Fibroblast of peridontal ligament (primary cell): ENCODE data around the gene RASIP1.

Source experiments
- DNase-seq: peaks from one replicate; pipeline ENCODE4 v3.0.0-alpha.2; 2010; ENCODE audit errors: extremely low read depth

The RASIP1 gene

DNA sequence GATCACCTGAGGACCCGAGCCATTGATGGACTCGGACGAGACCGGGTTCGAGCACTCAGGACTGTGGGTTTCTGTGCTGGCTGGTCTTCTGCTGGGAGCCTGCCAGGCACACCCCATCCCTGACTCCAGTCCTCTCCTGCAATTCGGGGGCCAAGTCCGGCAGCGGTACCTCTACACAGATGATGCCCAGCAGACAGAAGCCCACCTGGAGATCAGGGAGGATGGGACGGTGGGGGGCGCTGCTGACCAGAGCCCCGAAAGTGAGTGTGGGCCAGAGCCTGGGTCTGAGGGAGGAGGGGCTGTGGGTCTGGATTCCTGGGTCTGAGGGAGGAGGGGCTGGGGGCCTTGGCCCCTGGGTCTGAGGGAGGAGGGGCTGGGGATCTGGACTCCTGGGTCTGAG, 15.8 kb upstream of the RASIP1 start:
- no peak for DNase-seq

DNA sequence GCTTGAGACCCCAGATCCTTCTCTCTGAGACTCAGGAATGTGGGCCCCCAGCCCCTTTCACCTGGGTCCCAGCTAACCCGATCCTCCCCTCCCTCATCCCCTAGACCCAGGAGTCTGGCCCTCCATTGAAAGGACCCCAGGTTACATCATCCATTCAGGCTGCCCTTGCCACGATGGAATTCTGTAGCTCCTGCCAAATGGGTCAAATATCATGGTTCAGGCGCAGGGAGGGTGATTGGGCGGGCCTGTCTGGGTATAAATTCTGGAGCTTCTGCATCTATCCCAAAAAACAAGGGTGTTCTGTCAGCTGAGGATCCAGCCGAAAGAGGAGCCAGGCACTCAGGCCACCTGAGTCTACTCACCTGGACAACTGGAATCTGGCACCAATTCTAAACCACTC, 15.4 kb upstream of the RASIP1 start:
- no peak for DNase-seq

DNA sequence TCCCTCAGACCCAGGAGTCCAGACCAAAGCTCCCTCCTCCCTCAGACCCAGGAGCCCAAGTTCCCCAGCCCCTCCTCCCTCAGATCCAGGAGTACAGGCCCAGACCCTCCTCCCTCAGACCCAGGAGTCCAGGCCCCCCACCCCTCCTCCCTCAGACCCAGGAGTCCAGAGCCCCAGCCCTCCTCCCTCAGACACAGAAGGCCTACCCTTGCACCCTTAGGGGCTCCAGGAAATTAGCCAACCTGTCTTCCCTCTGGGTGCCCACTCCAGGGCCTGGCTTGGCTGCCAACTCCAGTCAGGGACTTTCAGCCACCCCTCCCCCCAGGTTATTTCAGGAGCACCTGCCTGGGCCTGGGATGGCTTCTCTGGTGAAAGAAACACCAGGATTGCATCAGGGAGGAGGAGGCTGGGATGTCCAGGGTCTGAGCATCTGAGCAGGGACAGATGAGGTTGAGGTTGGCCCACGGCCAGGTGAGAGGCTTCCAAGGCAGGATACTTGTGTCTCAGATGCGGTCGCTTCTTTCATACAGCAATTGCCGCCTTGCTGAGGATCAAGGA, 14.8 kb upstream of the RASIP1 start, which contains the start of gene FGF21:
FGF21 (plus strand) TSS at position 441 of the 558 bp plus-strand sequence. CDS start 713 bp downstream, outside the sequence.
- no peak for DNase-seq

DNA sequence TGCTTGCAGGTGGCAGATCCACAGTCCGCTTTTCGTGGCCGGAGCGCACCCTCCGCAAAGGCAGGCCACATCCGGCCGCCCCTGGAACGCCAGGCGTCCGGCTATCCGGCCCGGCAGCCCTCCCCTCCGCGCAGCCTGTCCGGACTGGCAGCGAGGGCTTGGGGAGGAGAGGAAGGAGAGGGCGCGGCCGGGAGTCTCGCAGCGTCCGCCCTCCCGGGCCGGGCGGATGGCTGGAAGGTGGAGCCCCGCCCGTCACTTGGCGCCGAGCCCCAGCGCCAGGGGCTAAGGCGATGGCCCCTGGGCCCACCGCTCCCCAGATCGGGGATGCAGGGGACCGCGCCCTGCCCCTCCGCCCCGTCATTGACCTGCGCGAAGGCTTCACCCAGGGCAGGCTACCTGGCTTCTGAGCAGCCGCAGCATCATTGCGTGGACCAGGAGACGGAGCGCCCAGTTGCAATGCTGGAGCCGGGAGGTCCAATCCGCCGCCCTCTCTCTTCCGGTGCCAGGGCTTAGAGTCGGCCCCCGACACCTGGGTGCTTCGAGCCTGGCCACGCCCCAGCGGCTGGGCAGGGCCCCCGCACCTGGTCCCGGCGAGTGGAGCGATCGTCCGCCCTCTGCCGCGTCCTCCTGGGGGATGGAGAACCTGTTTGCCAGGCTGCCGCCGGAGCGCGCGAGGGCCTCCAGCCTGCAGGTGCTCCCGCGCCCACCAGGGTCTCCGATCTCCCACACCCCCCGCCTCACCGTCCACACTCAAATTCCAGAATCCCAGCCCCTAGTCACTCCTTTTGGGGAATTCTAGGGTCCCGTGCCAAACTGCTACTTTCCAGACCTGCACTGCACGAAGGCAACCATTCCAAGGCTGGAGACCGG, 12.3 kb upstream of the RASIP1 start, which contains the start of gene FUT1:
FUT1 (minus strand) TSS at position 146 of the 870 bp plus-strand sequence. CDS start 1,360 bp downstream, outside the sequence.
- no peak for DNase-seq

DNA sequence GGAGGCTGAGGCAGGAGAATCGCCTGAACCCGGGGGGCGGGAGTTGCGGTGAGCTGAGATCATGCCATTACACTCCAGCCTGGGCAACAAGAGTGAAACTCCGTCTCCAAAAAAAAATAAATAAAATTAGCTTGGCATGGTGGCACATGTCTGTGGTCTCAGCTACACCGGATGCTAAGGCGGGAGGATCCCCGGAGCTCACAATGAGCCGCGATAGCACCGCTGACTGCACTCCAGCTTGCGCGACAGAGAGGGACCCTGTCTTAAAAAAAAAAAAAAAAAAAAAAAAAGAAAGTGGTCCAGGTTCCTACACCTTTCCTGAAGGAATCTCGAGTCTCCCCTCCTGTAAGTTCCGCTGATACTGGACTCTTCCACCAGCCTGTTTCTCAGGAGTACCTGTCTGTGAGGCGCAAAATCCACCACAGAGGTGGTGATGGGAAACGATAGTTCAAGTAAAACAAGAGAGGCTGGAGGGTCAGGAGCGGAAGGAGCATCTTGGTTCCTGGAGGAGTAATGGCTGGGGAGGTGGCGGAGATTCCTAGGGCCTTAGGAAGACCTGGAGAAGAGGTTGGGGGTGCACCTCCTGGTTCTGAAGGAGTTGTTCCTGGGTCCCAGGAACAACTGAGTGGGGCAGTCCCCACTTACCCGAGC, 11.6 kb upstream of the RASIP1 start:
- DNase-seq = no peak

DNA sequence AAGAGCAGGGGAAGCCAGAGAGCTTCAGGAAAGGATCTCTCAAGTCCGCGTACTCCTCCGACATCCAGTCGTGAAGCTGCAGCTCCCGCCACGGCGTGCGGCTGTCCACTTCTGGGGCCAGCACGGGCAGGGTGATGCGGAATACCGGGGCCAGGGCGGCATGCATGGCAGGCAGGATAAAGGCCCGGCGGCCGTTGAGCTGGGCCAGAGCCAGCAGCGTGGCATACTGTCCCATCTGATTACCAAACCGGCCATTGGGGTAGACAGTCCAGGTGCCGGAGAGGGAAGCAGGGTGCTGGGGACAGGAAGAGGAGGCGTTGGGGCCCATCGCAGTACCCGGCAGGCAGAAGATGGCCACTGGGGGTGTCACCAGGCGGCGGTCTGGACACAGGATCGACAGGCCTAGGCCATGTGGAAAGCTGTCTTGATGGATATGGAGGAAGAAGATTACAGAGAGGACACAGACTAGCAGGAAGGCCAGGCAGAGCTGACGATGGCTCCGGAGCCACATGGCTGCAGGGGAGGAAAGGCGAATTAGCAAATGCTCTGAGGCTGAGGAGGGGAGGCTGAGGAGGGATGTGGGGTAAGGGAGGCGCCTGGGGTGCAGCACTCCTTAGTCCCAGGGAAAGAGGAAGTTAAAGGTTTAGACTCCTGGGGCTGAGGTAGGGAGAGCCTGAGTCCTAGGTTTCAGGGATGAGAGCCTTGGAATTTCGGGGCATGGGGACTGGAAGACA, 10.5 kb upstream of the RASIP1 start:
- DNase-seq = no peak

DNA sequence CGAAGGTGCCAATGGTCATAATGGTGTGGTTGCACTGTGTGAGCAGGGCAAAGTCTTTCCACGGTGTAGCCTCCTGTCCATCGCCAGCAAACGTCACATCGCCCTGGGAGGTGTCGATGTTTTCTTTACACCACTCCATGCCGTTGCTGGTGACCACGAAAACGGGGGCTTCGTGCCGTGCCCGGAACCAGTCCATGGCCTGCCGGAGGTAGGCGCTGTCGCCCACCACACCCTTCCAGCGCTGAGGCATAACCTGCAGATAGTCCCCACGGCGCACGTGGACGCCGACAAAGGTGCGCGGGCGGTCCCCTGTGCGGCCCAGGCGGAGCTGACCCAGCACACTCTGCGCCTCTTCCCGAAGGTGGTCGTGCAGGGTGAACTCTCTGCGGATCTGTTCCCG, 9.9 kb upstream of the RASIP1 start:
- DNase-seq = no peak

DNA sequence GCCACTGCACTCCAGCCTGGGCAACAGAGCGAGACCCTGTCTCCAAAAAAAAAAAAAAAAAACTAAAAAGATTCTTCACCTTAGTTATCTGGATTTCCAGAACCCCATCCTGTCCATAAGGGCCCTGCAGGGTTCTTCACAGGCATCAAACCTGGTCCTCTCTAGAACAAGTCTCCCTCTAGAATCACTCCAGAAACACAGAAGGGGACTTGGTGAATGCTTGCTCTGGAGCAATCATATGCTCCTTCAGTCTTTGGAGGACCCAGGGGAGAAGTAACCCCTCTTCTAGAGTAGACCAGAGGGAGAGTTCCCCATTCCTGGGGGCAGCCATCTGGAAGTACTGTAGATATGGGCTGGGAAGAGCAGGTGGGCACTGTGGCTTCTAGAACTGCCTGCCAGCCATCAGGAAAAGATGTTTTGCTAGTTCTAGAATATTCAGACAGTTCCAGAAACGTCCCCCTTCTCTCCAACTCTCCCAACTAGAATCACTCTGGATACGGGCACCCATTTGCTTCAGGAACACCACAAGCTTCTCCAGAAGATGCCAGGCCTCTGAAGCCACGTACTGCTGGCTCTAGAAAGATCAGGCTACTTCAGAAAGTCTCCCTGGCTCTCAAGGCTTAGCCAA, 9.3 kb upstream of the RASIP1 start:
- DNase-seq = no peak

DNA sequence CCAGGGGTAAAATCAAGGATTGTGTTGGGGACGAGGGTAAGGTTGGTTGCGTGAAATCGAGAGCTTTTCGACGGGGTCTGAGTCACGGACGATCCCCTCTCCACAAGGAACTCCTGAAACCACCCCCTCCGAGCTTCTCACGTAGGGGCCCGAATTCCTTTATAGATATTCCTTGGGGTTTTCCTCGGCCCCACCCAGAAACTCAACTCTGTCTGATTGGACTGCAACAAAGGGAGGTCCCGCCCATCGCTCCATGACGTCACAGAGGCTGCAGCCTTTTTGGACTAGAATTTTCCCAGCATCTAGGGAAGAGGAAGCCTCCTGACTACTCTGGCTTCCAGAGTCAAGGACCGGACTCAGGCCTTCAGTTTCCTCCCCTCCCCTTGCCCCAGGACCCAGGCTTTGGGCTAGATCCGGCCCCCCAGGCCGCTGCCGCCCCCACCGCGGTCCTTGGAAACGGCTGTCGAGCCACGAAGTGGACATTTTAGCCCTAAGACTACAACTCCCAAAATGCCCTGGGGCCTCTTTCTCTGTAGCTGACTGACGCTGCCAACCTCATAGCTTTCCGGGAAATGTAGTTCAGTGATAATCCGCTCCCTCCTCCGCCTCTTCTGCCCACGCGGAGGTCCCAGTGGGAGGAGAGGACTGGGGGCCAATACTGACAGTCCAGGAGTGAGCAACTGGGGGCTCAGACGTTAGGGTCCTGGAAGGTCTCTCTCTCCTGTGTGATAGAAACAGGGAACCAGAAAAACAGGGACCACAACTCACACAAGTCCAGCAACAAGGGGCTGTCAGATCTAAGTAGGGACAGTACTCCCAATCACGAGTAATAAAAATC, 6.5 kb upstream of the RASIP1 start, which contains the start of gene IZUMO1:
IZUMO1 (minus strand) TSS at position 172 of the 838 bp plus-strand sequence. CDS start 1,050 bp downstream, outside the sequence.
- DNase-seq = peak; percentile 78

DNA sequence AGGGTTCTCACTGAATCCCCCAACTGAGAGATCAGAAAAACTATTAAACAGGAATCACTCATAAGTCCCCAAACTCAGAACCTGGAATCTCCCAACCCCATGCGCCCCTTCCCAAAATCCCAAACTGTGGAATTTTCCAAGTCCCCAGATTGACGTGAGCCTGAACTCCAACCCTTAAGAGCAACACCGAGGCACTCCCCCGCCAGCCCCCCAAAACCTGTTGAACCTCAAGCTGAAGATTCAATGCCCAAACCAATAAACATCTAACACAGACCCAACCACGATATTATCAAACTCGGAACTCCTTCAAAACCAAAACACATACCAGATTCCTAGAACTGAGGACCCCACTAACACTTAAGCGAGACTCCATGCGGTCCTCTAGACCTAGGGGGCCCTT, 5.7 kb upstream of the RASIP1 start:
- no peak for DNase-seq

DNA sequence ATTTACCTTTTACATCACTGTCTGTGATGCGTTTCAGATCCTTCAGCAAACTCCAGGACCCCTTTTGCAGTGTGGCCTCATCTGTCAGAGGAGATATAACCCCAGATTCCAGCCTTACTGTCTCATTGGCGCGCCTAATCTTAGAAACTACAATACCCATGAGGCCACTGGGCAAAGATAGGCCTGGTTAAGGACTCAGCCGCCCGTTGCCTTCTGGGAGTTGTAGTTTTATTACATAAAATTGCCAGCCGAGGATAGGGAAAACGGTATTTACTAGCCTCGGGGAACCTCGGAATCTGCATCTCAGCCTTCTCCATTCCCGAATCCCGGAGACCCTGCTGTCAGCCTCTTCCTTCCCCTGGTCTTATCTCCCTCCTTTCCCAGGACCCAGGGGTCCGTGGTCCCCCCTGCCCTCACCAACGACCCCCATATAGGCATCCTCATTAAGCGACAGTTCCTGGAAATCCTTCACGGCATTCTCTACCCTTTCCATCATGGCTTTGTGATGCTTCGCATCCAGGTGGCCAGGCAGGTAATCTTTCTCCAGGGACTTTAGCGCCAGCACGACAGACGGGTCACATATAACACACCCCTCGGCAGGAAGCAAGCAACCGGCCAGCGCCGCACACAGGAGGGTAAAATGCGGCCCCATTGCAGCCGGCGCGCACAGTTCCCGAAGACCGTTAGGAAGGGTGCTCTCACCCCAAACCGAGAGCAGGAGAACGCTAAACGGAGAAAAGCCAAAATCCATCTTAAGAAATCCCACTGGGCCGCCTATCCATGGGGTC, 5.0 kb upstream of the RASIP1 start:
- peak; percentile 30 for DNase-seq

DNA sequence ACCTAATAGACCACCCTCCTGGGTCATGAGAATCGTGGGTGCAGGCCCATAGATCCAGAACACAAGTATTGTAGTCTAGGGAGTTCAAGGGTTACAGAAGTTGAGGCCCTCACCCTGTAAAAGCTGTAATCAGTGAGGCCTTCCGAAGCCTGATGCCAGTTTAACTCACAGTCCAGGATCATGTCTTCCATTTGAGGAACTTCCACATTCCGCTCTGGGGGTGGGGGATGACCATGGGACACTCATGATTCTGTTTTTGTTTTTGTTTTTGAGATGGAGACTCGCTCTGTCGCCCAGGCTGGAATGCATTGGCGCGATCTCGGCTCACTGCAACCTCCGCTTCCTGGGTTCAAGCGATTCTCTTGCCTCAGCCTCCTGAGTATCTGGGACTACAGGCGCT, 1.7 kb upstream of the RASIP1 start:
- DNase-seq = no peak

DNA sequence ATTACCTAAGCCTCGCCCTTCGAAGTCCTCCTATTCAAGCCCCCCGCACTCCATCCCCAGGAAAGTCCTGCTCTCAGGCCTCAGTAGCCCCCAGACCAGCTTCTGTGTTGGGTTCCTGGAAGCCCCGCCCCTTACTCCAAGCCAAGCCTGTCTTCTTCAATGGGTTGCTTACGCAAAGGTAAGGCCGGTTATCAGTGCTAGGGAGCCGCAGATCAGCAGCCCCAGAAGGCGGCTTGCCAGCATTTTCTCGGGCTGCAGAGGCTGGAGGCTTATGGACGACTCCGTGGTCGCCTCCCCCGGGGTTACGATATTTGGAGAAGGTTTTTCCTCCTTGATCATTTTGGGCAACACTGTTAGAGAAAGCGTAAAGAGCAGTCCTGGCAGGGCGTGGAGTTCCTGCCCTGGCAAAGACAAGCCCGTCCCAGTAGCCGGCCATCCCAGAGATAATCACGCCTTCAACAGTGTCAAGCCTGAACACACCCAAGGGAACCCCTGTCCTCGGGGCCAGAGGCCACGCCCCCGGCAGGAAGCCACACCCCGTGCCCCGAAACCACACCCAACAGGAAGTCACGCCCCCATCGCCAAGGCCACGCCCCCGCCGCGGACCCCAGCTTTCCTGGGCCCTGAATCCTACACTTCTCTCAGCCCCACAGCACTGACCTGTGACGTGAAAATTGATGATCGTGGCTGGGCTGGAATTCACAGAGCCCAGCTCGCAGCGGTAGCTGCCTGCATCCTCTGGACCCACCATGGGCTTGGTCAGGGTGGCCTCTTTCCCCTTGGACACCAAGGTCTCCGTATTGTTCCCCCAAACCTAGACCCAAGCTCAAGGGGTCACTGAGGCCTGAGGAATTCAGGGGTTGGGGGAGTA, 954 bp upstream of the RASIP1 start:
- no peak for DNase-seq

DNA sequence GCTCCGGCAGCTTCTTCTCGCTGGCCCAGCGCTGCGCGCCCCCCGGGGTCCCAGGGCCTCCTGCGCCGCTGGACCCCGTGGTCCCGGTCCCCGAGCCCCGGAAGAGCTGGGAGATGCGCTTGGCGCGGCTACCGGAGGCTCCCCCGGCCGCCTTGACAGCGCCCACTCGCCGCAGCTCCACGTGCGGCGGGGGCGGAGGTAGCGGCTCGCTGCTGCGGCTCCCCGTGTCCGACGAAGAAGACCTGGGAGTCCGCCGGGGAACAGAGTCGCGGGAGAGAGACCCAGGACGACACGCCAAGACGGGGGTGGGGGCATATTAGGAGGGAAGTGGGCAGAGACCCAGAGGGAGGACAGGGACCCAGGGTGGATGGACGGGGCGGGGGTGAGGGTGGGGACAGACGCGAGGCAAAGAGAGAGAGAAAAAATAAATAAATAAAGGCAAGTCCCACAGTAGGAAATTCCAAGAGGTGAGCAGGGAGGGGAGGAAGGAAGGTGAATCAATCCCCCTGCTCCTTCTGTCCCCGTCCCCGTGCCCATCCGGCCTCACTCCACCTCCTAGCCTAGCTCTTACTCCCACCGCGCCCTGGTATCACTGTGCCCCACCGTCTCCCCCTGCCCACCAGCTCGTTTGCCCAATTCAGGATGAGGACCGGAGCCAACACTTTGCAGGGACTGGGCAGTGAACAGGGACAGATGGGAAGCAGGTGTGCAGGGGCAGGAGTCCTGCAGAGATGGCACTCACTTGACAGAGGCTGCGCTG, 826 bp downstream of the RASIP1 start:
- no peak for DNase-seq

DNA sequence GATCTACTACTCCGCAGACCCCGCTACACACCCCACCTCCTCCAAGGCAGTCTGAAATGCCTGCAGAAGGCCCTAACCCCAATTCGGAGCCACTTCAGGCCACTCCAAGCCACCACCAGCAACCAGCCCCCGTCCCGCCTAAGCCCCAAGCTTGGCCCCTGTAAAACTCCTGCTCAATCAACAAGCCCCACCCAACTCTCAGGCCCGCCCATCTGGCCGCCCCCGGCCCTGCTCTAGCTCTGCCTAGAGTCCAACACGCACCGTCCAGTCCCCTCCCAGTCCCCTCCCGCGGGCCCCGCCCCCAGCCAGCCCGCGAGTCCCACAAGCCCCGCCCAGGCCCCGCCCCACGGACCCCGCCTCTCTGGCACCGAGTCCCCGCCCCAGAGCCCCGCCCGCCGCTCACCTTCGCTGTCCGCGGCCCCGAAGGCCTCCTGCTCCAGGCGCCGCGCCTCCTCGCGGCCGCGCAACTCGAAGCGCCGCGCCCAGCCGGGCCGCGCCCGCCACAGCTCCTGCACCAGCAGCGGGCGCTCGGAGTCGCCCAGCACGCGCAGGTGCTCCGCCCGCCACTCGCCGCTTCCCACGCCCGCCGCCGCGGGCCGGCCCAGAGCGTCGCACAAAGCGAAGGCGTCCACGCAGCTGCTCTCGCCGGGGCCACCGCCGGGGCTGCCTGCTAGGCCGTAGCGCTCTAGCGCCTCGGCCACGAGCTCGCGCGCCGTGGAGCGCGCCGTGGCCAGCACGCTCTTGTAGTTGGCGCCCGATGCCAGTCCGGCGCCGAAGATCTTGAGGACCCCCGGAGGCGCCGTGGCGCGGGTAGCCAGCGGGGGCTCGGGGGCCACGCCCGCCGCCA, 1.6 kb downstream of the RASIP1 start:
- peak; percentile 18 for DNase-seq

DNA sequence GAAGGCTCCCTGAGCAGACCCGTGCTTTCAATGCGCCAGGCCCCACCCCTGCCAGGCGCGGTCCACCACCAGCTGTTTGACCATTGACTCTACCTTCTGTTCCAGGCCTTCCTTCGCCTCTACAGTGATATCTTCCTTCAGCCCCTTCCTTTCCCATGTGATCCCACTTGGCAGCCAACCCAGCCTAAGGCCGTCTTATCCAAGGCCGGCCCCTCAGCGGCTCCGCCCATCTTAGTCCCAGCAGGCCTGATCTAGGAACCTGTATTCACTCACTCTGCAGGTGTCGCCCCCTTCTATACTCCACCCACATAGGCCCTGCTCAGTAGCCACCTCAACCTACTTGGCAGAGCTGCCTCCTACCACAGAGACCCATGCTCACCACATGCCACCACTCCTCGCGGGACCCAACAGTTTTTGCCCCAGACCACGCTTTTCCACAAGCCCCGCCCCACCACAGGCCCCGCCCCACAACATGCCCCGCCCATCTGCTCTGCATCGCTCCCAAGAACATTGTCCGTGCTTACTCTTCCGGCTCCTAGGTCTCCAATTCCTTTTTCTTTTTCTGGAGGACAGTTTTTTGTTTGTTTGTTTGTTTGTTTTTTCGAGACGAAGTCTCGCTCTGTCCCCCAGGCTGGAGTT, 2.9 kb downstream of the RASIP1 start:
- DNase-seq = no peak
